Calu3 (cell line): ENCODE results near the gene EPS8L1. TPM values are rescaled to one million over a fixed set of nuclear protein-coding genes. Genes with fewer than 3 reads are reported as not detected.
"Not testable (repeated sequence)": the region's sequence is repeated elsewhere in the genome, so short reads cannot be mapped to it uniquely, and the experiment has no call there.

Experiments used
- BruUV-seq: library from RNA; stranded (reverse); fragments of 400-500 nt; replicated peaks from 2 replicates; lab custom pipeline; 2021; lab: Mats Ljungman, UMichigan
- CTCF ChIA-PET: fragments of 300-600 bp; sonication (Branson Sonifier 250); formaldehyde crosslinking; loops from one replicate; lab custom pipeline; 2022; ENCODE audit warnings: antibody characterized with exemption; lab: Charles Lee
- DNase-seq: peaks from one replicate; pipeline ENCODE4 v3.0.0; 2022
- H3K27ac Mint-ChIP-seq: one replicate; pipeline ENCODE4 v1.8.0; 2022; ENCODE audit warnings: mixed read lengths; ENCODE audit not compliant: unreplicated experiment
- H3K27me3 Mint-ChIP-seq: one replicate; pipeline ENCODE4 v1.8.0; 2022; ENCODE audit warnings: mixed read lengths; ENCODE audit not compliant: unreplicated experiment
- H3K36me3 Mint-ChIP-seq: one replicate; pipeline ENCODE4 v1.8.0; 2022; ENCODE audit warnings: mild to moderate bottlenecking, moderate library complexity, mixed read lengths; ENCODE audit not compliant: insufficient read depth, unreplicated experiment
- H3K4me1 Mint-ChIP-seq: one replicate; pipeline ENCODE4 v1.8.0; 2022; ENCODE audit warnings: mild to moderate bottlenecking, low read depth, mixed read lengths; ENCODE audit not compliant: unreplicated experiment
- H3K4me3 Mint-ChIP-seq: one replicate; pipeline ENCODE4 v1.8.0; 2022; ENCODE audit warnings: mild to moderate bottlenecking, low read depth, moderate library complexity, mixed read lengths; ENCODE audit not compliant: unreplicated experiment
- H3K9me3 Mint-ChIP-seq: one replicate; pipeline ENCODE4 v1.8.0; 2022; ENCODE audit warnings: low read depth, mixed read lengths; ENCODE audit not compliant: unreplicated experiment
- intact Hi-C: fragments of 100-400 bp; cut with micrococcal nuclease; formaldehyde crosslinking; loops from one replicate; pipeline ENCODE4 v1.10.0; 2022; ENCODE audit not compliant: unreplicated experiment
- total RNA-seq: library from RNA; stranded (reverse); gene quantifications from 2 replicates; pipeline ENCODE4 v1.2.3, GENCODE V29; 2022
- TF ChIP-seq, protein P1 (sequence below): fragments of 200-600 bp; IDR thresholded peaks from one replicate; pipeline ENCODE4 v1.8.0; 2022; ENCODE audit warnings: antibody characterized with exemption; ENCODE audit not compliant: unreplicated experiment

EPS8L1 gene
- total RNA-seq, 1 experiment from 2014 or later = 97.3 TPM

DNA sequence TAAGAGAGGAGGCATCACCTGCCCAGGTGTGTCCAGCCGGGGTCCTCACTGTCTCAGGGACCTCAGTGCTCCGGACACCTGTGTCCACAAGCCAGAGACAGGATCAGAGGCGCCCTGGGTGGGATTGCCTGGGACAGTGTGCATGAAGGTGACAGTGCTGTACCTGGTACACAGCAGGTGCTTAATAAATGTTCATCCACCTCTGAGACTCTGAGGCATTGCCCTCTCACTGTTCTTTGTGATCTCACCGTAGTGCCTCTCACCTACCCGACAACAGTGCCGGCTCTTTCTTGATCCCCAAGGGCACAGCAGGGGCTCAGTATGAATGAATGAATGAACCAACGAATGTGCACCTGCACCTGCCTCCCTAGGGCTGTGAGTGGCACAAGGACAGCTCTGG is 21.9 kb upstream of the EPS8L1 start:
- TF ChIP-seq, protein P1, sequence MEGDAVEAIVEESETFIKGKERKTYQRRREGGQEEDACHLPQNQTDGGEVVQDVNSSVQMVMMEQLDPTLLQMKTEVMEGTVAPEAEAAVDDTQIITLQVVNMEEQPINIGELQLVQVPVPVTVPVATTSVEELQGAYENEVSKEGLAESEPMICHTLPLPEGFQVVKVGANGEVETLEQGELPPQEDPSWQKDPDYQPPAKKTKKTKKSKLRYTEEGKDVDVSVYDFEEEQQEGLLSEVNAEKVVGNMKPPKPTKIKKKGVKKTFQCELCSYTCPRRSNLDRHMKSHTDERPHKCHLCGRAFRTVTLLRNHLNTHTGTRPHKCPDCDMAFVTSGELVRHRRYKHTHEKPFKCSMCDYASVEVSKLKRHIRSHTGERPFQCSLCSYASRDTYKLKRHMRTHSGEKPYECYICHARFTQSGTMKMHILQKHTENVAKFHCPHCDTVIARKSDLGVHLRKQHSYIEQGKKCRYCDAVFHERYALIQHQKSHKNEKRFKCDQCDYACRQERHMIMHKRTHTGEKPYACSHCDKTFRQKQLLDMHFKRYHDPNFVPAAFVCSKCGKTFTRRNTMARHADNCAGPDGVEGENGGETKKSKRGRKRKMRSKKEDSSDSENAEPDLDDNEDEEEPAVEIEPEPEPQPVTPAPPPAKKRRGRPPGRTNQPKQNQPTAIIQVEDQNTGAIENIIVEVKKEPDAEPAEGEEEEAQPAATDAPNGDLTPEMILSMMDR = no peak
- intact Hi-C loops = no loop called here
- CTCF ChIA-PET = no interaction called here
- no peak for DNase-seq
- Mint-ChIP-seq H3K27me3 (no peaks in the 10 kb centered on the region), H3K36me3 (peaks cover 76% of the 10 kb centered on the region), H3K4me1 (no peaks in the 10 kb centered on the region), H3K9me3 (no peaks in the 10 kb centered on the region), H3K27ac (no peak overlapping the region), H3K4me3 (no peak overlapping the region)
- BruUV-seq = no TSS peak

DNA sequence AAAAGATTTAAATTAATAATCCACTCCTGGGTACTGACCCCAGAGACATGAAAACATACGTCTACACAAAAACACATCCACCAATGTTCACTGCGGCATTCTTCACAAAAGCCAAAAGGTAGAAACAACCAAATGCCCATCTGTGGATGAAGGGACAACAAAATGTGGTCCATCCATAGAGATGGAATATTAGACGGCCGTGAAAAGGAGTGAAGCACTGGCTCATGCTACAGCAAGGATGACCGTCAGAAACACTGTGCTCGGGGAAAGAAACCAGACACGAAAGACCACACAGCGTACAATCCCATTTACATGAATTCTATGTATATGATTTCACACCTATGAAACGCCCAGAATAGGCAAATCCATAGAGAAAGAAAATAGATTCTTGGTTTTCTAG is 18.8 kb upstream of the EPS8L1 start:
- no peaks in the 10 kb centered on the region for H3K27me3 Mint-ChIP-seq
- CTCF ChIA-PET = no interaction called here
- peaks cover 9% of the 10 kb centered on the region for H3K4me1 Mint-ChIP-seq
- TF ChIP-seq, protein P1 = no peak
- BruUV-seq = no TSS peak
- H3K9me3 Mint-ChIP-seq = no peaks in the 10 kb centered on the region
- H3K36me3 Mint-ChIP-seq = peaks cover 71% of the 10 kb centered on the region
- no peak overlapping the region for H3K27ac Mint-ChIP-seq
- intact Hi-C loops = no loop called here
- DNase-seq = no peak
- H3K4me3 Mint-ChIP-seq = no peak overlapping the region

DNA sequence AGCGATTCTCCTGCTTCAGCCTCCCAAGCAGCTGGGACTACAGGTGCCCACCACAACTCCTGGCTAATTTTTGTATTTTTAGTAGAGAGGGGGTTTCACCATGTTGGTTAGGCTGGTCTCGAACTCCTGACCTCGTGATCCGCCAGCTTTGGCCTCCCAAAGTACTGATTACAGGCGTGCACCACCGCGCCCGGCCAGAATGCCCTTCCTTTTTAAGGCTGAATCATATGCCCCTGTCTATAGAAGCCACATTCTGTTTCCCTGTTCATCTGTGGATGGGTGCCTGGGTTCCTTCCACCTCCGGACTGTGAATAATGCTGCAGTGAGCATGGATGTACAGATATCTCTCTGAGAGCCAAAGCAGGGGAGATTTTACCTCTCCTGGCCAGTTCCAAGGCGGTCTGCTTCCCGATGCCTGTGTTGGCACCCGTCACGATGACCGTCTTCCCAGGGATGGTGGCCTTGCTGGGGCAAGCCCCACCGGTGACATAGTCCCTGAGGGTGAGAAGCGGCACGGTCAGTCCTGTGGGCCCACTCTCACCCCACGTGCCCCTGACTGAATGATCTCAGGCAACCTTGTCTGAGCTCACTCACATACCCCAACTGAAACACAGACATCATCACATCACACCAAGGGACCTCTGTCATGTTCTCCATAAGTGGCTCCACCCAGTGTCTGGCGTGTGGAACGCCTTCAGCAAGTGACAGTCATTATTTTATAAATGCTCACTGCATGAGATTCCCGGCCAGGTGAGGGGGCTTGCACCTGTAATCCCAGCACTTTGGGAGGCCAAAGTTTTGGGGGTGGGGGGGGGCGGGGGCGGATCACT is 16.7 kb upstream of the EPS8L1 start:
- BruUV-seq = no TSS peak
- CTCF ChIA-PET = no interaction called here
- DNase-seq = no peak
- peak overlapping the region; percentile 25 for H3K27ac Mint-ChIP-seq
- H3K4me3 Mint-ChIP-seq = no peak overlapping the region
- no peaks in the 10 kb centered on the region for H3K27me3 Mint-ChIP-seq
- intact Hi-C loops = no loop called here
- TF ChIP-seq, protein P1 = no peak
- H3K9me3 Mint-ChIP-seq = no peaks in the 10 kb centered on the region
- H3K4me1 Mint-ChIP-seq = peaks cover 9% of the 10 kb centered on the region
- H3K36me3 Mint-ChIP-seq = peaks cover 72% of the 10 kb centered on the region

DNA sequence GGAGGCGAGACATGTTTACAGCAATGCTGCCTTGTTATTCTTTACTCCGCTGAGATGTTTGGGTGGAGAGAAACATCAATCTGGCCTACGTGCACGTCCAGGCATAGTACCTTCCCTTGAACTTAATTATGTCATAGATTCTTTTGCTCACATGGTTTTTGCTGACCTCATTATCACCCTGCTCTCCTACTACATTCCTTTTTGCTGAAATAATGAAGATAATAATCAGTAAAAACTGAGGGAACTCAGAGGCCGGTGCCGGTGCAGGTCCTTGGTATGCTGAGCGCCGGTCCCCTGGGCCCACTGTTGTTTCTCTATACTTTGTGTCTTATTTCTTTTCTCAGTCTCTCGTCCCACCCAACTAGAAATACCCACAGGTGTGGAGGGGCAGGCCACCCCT is 15.4 kb upstream of the EPS8L1 start:
- TSS peak; percentile 7 for BruUV-seq
- H3K9me3 Mint-ChIP-seq, CTCF ChIA-PET, DNase-seq, H3K4me1 Mint-ChIP-seq, H3K4me3 Mint-ChIP-seq, H3K27ac Mint-ChIP-seq, intact Hi-C loops, H3K27me3 Mint-ChIP-seq: not testable (repeated sequence)
- peaks cover 71% of the 10 kb centered on the region for H3K36me3 Mint-ChIP-seq
